Smooth muscle cell of the brain vasculature (primary cell): ENCODE results near the gene ARL6IP5.

Experiments used
- DNase-seq: peaks from one replicate; pipeline ENCODE4 v3.0.0-alpha.2; 2012; ENCODE audit warnings: low read depth, low spot score

Gene ARL6IP5

DNA sequence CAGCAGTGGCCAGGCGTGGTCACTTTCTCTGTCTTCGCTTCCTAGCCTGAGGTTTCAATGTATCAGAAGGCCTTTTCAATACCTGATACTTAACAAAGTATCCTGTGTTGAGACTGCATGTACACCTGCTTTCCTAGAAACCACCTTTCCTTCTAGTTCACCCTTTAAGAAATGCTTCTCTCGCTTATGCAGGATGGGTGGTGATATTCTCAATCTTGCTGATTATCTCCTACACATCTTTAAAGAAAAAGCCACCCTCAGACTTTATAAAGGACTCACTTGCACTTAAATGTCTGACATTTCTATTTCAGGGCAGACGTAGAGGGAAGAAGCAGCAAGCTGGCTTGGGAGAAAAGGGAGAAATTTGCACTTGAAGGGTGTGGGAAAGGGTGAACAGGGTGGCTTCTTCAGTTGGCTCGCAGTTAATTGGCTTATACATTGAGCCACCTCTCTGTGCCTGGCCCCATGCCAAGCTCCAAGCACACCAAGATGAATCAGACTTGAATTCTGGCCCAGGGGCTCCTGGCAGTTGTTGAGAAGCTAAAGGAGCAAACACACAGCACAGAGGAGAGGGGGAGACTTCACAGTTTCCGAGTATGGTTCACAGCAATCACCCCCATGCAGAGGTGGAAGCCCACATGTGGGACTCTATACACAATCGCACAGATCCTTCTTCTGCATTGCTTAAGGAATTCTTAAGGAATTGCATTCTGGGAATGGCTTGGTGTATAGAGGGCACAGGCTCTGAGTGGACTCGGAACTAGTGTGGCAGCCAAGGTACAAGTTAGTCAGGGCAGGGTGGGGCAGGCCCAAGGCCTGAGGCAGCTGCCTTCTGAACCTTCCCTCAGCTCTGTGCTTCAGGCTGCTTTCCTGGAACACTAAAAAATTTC is 1.3 kb downstream of the ARL6IP5 start:
- DNase-seq: peak; percentile 68

DNA sequence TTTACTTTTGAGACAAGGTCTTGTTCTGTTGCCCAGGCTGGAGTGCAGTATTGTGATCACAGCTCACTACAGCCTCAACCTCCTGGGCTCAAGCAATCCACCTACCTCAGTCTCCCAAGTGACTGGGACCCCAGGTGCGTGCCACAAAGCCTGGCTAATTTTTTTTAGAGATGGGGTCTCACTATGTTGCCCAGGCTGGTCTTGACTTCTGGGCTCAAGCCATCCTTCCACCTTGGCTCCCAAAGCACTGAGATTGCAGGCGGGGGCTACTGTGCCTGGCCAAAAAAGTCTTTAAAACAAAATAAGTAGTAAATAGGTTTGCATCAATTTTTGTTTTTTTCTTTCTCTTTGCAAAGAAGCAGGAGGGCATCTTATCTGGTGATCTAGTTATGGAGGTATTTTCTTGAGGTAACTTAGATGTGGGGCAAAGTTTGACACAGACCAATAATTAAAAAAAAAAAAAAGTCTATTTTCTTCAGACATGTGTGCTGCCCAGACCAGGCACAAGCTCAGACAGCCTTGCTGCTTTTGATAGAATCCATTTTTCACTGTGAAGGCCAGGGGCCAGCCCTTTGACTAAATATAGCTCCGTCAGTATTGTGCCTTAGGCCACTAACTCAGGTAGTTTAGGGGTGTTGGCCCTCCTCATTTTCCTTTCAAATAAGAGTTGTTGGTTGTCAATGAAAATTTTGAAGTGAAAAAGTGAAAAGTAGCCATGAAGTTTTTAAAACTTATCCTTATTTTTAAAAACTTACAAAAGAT is 2.5 kb downstream of the ARL6IP5 start:
- DNase-seq: no peak

DNA sequence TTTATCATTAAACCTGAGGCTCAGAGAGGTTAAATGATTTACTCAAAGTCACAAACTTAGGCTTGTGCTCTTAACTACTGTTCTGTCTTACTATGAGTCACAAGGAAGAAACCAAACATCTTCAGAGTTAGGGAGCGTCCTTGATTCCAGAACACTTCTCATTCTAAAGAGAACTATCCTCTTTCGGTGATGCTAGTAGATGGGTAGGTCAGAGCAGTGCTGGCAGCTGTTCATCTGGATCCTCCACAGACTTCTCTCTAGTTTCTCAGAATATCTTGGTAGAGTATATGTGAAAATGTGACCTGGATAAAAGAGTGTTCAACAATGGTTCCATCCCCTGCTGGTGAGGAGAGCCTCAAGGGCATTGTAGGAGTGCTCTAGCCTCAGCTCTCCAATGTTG is 3.3 kb downstream of the ARL6IP5 start:
- no peak for DNase-seq

DNA sequence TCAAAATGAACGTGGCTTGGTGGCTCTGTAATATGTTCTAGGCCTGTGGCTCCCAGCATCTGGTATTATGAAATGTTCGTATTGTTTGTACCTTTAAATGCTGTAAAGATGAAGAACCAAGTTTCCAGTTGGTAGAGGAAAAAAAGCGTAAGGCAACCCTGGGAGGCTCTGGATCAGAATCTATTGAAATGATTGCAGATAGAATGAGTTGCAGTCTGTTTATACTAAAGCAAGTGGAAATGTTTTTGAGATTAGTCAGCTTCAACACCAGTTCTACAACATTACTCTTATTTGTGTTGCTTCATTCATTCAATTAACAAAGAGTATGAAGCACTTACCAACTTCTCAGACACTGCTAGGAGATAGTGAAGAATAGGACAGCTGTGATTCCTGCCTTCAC is 5.3 kb downstream of the ARL6IP5 start:
- no peak for DNase-seq

DNA sequence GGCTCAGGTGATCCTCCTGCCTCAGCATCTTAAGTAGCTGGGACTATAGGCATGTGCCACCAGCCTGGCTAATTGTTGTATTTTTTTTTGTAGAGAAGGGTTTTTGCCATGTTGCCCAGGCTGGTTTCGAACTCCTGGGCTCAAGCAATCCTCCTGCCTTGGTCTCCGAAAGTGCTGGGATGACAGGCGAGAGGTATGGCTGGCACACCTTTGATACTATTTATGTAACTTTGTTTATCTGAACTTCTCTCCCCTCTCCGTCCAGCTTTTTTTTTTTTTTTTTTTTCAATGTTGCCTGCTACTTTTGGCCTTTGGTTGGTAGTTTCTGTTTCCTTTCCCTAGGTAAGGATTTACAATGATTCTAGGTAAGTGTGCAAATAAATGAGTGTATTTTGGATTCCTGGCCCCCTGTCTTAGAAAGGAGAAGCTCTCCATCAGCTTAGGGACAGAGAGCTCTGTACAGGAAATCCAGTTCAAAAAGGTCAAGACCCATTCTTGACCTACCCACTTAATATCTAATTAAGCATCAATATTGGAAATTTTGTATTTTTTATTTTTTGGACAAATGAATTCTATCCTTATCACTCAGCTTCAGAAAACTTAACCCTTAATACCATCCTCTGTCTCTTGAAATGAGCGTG is 6.8 kb downstream of the ARL6IP5 start:
- DNase-seq: no peak

DNA sequence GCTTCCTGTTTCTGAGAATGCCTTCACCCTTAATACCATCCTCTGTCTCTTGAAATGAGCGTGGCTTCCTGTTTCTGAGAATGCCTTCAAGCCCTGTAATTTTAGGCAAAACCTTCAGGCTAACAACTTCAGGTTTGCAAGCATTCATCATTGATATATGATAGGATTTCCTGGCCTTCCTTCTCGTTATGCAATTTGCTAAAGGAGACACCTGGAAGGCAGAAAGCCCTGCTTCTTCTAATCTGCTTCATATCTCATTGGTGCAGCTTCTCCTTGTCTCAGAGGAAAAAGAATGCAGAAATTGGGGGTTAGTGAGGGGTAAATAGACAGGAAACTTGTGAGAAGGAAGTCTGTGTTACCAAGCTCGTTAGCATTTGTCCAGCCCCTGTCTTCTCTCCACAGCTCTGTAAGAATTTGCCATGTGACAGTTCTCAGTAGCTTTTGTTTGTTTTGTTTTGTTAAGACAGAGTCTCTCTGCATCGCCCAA is 7.3 kb downstream of the ARL6IP5 start:
- no peak for DNase-seq

DNA sequence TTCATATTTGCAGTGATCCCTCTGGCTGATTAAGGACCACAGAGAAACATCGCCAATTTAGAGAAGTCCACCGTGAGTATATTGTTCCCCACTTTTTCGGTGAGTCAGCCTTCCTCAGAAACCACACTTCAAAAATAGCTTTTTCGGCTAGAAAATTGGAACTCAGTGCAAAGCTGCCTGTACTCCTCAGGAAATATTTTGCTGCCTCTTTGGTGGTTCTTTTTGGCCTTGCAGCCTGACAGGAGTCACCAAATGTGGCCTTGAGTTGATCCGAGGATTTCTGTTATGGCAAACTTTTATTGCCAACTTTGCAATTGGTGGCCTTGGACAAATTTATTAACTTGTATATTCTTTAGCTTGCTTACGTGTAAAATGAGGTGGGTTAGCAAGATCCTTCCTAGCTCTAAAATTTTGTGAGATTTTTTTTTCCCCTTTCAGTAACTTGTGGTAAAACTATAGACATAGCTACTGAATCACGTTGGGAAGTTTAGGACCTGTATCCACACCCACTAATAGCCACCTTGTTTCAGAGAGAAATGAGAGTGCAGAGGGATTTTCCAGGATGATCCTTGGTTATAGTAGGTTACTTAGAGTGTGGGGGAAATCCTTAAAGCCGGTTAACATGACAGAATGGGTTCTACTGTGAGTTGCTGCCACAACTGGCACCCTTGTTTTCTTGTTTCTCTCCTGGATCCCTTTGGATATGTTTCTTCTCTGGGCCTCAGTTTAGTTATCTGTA is 9.9 kb downstream of the ARL6IP5 start:
- DNase-seq: no peak

DNA sequence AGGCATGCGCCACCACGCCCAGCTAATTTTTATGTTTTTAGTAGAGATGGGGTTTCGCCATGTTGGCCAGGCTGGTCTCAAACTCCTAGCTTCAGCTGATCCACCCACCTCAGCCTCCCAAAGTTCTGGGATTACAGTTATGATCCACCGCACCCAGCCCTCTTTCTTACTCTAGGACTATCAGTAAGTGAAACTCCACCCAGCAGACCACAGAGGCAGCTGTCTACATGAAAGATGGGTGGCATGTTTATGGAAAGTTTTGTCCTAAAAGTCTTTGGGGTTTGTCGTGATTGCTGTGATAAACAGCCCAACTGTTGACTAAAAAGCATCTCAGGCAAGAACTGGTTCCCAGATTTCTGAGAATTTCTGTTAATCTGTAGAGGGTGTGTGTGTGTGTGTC is 10.9 kb downstream of the ARL6IP5 start:
- DNase-seq: no peak

DNA sequence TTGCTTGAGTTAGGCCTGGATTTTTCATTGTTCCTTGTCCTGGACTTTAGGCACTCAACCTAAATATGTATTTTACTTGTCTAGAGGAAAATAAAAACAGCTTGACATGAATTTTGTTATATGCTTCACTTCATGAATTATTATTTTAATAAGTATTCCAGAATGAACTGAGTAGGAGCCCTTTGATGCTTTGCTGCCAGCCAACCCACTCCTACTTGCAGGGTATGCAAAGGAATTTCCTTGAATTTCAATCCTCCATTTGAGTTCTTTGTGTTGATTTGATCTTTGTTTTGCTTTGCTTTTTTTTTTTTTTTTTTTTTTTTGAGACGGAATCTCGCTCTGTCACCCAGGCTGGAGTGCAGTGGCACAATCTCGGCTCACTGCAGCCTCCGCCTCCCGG is 11.6 kb downstream of the ARL6IP5 start:
- no peak for DNase-seq

DNA sequence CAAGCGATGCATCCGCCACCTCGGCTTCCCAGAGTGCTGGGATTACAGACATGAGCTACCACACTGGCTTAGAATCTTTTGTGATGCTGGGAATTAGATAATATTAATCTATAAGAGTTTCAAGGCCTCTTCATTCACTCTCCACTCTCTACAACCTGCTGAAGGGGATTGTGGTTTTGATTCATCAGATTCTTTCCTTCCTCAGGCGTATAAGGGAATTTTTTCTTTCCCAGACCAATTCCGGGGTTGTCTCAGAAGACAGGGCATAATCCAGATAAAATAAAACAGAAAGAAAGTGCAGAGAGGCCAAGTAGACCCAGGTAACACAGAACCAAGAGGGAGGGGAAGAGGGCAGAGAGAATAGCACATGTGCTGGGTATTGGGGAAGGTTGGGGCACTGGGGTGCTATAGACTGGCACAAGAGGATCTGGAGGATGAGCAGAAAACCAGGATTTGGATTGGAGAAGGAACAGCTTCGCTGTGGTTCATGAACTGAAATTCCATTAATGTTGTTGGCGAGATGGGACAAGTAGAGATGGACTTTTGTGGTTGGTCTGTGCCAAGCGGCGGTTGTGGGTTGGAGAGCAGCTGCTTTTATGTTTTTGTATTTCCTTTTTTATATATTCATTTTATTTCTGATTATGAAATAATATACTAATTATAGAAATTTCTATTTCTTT is 12.8 kb downstream of the ARL6IP5 start:
- DNase-seq: no peak

DNA sequence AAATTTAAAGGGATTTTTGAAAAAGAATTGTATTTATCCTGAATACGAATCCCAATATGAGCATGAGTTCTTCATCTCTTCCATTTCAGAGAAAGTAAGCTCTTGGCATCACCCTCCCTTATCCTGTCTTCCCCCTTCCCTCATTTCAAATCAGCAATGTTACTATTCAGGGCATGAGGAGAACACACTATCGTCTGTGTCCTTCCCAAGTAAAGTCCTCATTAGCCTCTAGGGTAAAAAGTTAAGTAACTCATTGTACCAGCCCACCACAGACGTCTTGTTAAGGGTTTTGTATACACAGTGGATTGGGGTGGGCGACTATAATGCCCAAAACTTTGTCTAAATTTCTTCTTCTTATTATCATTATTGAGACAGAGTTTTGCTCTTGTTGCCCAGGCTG is 14.8 kb downstream of the ARL6IP5 start:
- no peak for DNase-seq

DNA sequence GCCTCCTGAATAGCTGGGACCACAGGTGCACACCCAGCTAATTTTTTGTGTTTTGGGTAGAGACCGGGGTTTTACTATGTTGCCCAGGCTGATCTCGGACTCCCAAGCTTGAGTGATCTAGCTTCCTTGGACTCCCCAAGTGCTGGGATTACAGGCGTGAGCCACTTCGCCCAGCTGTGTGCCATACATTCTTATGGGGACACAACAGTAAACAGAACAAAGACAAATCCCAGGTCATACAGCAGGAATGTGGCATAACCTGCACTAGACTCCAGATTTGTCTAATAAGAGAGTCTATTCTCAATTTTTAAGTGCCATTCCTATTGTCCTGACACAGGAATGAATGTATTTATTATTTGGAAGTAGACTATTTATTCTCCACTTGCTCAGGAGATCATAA is 17.6 kb downstream of the ARL6IP5 start:
- DNase-seq: no peak

DNA sequence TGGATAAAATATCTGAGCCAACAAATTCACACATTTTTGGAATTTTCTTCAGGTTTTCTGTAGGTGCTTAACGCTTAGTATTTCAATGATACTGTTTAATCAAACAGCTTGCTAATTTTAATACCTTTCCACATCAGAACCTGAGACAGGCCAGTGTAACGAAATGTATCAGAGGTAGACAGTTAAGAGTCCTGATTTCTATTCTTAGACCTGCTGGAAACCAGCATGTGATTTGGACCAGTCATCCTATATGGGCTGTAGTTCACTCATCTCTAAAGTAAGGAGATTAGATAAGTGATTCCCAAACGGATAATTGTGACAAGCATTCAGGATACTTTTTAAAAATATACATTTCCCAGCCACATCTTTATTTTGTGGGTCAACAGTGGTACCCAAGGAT is 18.4 kb downstream of the ARL6IP5 start:
- no peak for DNase-seq

DNA sequence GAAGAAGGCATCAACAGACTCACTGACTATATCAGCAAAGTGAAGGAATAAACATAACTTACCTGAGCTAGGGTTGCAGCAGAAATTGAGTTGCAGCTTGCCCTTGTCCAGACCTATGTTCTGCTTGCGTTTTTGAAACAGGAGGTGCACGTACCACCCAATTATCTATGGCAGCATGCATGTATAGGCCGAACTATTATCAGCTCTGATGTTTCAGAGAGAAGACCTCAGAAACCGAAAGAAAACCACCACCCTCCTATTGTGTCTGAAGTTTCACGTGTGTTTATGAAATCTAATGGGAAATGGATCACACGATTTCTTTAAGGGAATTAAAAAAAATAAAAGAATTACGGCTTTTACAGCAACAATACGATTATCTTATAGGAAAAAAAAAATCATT is 19.8 kb downstream of the ARL6IP5 start:
- no peak for DNase-seq

DNA sequence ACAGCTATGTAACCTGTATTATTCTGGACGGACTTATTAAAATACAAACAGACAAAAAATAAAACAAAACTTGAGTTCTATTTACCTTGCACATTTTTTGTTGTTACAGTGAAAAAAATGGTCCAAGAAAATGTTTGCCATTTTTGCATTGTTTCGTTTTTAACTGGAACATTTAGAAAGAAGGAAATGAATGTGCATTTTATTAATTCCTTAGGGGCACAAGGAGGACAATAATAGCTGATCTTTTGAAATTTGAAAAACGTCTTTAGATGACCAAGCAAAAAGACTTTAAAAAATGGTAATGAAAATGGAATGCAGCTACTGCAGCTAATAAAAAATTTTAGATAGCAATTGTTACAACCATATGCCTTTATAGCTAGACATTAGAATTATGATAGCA is 20.6 kb downstream of the ARL6IP5 start:
- no peak for DNase-seq

DNA sequence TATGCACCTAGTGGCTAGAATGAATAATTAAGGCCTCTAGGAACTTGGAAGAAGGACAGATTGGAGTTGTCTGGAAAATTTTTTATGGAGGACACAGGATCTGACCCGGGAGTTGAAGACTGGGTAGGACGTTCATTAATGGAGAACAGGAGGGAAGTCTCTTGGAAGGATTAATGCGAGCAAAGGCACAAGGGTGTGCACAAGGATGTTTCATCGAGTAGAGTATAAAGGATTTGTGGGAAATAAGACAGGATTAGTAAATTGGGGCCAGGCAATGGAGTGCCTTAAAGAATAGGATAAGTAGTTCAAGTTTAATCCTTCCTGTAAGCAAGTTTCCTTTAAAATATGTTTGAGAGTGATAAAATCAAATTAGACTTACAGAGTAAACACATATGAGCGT is 23.1 kb downstream of the ARL6IP5 start:
- no peak for DNase-seq

DNA sequence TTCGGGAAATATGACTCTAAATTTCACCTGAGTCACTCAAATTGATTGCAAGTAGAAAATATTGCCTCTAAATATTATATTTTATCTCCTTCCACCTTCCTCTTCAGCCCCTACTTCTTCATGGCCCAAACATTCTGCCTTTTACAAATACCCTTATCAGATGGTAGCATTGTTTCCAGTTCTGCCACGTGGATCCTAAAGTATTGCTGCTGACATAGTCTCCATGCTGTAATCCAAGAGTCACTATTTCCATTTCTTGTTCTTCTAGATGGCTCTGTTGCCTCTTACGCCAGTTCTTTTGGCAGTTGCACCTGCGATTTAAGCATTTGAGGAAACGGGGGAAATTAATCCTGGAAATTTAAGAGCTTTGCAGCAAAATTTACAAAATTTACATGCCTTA is 24.1 kb downstream of the ARL6IP5 start:
- no peak for DNase-seq

DNA sequence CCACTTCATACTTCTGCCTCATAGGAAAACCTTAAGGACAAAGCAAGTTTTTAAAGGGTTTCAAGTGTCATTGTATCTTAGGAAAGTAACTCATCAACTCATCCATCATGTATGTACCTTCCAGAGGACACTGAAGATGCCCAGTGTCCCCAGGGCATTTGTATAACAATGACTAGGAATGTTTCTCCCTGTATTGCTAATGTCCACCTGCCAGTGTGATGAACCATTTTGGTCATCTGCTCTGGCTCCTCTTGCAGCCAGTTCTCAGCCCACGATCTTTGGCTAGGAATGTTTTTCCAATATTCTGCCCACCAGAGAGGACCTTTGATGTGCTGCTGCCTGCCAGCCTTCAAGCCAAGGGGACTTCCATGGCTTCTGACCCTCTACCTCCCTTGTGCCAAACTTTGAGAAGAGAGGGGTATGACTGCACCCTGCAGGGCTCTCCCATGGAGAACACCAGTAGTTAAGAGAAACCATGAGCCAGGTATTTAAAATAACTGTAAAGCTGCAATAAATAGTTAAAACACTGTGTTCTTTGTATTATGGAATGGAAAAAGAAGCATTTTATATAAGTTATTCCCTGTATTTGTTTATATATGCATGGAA is 26.3 kb downstream of the ARL6IP5 start:
- DNase-seq: no peak

DNA sequence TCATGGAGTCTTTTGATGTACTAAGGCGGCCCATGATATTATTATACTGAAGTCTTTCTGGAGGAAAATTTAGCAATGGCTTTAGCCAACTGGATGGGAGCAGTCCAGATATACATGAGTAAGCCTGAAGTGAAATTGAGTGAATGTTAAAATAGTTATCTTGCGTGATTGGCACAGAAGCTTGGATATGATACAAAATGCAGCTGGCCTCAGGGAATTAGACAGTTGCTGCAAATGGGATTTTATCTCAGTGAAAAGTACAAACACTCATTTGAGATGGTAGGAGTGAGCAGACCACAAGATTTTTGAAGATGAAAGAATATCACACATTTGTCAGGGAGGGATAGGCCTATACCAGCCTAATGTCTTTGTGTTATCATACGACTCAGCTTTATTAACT is 28.8 kb downstream of the ARL6IP5 start:
- no peak for DNase-seq

DNA sequence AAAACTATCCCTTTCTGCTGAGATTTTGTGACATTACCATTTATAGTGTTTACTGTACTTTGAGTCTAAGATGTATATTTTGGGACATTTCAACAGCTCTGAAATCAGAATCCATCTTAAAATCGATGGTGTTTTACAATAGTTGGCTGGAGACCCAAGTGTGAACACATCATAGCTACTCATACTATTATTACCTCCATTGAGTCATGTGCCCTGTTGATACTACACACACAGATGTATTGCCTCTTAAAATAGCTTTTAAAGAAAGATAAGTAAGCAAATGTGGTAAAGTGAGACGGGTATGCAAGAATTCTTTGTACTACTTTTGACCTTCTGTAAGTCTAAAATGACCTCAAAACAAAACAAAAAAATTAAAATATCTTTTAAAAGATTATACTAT is 31.0 kb downstream of the ARL6IP5 start:
- DNase-seq: no peak

DNA sequence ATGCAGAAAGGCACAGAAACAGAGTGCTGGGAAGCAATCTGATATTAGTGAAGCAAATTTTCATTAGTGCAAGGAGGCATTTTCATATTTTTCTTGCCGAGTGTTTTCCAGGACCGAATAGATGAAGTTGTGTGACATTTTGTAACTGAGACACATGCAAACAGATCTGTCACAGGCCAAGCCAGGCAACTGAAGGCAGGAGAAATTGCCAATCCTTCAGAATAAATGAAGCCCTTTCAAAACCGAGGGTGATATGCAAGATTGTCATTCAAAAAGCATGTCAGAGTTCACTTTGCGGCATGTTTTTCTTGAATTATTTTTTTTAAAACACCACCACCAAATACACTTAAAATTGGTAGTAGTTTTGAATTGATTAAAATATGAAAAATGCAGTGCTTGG is 31.4 kb downstream of the ARL6IP5 start:
- no peak for DNase-seq
